GM19035 (cell line): ENCODE data around the gene ITGA3.
A peak's percentile ranks its signal among the peaks of the same experiment; 100 is the strongest.

Experiments
- ATAC-seq: cut with Tn5 transposase; IDR thresholded peaks from one replicate; pipeline ENCODE4 v1.9.1; 2021; ENCODE audit not compliant: unreplicated experiment

The ITGA3 gene

DNA sequence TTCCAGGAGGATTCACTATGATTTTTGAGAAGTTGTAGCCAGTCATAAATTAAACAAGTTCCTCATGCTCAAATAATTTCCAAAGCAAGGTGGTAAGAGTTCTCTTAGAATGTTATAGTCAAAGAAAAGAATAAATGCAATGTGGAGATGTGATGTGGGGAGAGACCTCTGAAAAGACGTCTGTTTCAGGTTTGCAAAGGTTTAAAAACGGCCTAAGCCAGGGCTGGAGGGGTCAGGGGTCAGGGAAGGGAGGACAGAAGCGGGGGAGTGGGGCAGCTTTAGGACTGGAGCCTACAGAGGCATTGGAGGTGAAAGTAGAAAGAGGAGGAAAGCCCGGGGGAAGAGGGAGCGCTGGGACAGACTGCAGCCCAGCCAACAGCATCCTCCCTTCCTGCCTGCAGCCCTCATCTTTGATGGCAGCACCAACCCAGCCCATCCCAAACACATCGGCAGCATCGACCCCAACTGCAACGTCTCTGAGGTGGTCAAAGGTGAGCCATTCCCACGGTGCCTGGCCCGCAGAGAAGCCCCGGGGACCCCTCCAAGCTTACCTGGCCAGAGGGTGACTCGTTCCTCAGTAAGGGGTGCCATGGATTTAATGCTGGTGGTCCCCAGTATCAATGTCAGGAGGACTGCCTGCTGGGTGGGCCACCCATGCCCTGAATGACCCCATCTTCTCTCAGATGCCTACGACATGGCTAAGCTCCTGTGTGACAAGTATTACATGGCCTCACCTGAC, 50.7 kb downstream of the ITGA3 start:
- no peak for ATAC-seq

DNA sequence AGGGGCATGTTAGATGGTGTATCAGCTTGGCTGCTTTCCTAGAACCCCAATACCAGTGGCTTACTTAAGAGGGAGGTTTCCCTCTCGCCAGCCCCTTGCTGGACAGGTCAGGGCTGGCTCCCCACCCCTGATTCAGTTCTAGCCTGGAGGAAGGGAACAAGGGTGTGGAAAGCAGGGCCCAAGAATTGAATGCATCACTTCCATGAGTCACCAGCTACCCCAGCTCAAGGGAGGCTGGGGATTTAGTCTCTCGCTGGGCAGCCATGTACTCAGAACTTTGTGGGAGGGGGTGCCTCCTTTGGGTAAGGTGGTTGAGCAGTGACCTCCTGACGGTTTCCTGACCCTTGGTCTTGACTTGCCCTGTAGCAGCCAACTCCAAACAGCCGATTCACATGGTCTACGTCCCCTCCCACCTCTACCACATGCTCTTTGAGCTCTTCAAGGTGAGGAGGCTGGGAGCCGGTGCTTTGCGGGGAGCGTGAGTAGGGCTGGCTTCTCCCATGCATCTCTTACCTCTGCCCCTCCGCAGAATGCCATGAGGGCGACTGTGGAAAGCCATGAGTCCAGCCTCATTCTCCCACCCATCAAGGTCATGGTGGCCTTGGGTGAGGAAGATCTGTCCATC, 52.0 kb downstream of the ITGA3 start:
- ATAC-seq = no peak

GRCh38 chr17:50108556-50108955, 52.6 kb downstream of the ITGA3 start:
- ATAC-seq = no peak

DNA sequence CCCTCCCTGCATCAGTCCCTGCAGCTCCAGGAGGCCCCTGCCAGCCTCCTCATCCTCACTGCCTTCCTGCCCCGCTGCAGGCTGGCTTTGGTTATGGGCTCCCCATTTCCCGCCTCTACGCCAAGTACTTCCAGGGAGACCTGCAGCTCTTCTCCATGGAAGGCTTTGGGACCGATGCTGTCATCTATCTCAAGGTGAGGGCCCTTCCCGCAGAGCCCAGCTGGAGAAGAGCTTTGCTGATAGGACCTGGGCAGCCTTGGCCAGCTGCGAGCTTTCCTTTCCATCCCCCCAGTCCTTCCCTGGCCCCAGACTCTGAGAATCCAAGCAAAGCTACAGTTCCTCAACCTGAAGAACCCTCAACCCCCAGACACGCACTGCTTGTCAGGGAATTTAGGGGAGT, 53.3 kb downstream of the ITGA3 start:
- no peak for ATAC-seq

- no peak for ATAC-seq
These were observed 53.9 kb downstream of the ITGA3 start for GRCh38 chr17:50109785-50110184.

GRCh38 chr17:50110591-50111349, 54.9 kb downstream of the ITGA3 start:
- ATAC-seq = no peak

DNA sequence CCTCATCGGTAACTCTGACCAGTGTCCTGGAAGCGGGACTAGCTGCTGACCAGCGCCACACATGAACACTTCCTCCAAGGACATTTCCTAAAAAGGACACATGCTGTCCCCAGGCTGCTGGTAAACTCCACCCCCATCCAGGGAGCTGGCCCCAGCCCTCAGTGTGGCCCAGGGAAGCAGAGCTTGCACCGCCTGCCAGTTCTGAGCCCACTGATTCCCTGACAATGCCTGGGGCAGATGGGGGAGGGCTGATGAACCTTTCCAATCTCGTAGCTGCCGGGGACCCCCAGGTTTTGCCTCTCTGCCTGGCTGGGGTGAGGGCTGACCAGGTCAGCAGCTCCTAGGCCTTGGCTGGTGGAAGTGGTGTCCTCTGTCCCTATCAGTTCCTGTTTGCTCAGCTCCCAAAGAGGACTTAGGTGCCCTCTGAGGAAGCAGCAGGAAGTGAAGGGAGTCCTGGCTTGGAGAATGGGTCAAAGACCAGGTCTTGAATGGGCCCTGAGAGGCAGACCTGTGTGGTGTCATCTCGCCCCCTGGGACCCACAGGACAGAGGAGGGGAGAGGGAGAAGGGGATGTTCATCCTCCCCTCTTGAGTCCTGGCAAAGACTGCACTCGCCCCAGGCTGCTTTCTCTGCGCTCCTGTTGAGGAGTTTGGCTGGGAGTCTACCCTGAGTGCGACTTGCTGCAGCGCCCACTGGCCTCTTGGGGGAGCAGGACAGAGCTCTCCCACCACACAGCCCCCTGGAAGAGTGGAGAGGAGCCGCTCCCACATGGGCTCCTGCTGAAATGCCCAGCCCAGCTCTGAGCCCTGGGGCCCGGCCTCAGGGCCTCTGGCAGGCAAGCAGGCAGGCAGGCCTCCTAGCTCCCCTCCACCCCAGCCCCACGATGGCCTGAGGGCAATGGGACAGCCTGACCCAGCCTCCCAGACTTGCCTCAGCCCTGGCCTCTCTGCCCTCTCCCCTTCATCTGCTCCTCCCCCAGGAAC, 56.1 kb downstream of the ITGA3 start:
- no peak for ATAC-seq

DNA sequence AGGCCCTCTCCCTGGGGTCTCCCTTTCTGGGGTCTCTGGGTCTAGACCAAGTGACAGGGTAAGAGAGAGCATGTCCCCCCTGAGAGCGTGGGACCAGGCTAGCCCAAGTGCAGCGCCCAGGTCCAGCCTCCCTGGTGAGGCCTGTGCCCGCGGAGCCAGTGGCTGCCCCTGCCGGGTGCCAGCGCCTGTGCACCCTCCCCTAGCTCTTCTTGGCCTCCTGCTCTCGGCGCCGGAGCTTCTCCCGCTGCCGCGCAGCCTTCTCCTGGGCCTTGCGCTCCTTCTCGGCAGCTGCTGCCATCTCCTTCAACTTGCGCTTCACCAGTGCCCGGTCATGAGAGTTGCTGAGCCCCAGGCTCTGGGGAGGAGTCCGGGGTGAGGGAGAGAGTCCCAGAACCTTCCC, 56.8 kb downstream of the ITGA3 start:
- ATAC-seq = no peak

- ATAC-seq = no peak
These were observed 57.9 kb downstream of the ITGA3 start for GRCh38 chr17:50113624-50114320.

DNA sequence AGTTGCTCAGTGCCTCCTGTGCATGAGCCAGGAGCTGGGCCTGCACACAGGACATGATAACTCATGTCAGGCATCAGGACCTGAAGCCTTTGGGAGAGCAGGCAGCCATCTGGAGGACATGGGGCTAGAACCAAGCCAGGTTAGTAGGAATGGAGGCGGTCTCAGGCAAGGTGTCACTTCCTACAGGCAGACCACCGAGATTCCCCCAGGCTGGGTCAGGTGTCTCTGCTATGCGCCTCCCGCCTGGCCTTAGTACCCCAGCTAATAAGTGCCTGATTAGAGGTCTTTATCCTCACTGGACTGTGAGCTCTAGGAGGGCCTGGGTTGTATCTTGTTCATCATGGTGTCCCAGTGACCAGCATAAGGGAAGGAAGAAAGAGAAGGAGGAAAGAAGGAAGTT, 58.5 kb downstream of the ITGA3 start:
- ATAC-seq = no peak

DNA sequence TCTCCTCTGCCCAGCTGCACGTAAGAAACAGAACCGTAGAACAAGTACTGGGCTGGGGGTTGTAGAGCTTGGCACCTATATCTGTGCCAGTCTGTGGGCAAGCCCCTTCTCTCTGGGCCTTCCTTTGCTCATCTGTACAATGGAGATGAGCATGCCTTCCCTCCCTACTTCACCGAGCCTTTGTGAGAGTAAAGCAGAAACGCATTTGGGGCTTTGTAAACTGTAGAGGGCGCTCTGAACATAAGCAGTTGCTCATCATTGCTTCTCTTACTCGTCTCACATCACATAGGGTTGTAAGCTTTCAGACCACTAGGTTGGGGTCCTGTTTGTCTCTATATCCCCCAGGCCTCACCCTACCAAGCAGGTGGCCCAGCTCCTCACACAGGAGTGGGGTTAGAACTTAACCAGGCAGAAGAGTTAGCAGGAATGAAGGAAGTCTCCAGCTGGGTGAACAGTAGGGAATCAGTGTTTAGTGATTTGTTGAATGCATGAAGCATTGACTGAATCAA, 59.0 kb downstream of the ITGA3 start:
- no peak for ATAC-seq

DNA sequence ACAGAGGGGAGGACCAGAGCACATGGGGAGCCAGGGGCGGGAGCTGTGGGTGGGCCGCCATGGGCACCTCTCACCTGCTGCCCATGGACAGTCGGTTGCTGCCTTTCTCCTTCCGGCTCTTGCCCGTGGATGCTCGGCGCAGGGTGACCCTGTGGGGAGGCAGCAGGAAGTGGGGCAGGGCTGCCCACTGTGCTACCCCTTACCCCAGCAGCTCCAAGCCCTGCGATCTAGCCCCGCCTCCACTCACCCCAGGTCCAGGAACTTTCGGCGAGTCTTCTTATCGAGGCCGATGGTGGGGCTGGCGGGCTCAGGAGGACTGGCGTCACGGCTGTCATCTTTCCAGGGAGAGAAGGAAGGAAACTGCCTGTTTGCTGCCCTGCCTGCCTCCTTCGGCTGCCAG, 59.8 kb downstream of the ITGA3 start:
- ATAC-seq = no peak

- ATAC-seq = peak; percentile 60
These were observed 61.5 kb downstream of the ITGA3 start for GRCh38 chr17:50117202-50118051.

DNA sequence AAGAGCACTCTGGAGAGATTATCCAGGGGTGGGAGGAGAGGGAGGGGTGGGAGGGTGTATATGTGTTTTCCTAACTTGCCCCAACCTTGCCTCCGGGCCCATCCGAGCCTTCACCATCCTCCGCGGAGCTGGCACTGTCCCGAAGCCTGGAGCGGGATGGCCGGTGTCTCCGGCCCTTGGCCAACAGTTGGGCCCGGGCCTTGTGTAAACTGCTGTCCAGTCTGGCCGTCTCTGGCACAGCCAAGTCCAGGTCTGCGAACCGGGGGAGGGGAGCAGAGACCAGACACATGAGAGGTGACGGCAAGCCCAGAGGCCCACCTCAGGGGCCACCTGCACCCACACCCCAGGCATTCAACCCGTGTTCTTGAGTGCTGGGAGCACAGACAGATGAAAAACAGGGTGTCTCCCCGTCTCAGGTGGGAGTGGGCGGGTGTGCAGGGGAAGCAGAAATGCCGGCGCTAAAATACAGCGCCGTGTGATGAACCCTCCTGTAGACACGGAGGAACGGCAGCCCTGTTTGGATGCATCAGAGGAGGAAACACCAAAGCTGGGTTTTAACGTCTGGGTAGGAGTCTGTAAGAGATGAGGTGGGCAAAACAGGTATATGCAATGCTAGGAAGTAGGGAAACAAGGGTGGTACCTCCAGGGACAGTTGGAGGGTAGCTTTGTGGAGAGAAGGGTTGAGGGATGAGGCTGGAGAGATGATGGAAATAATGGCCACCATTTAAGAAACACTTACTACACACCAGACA, 62.3 kb downstream of the ITGA3 start:
- ATAC-seq = no peak

- ATAC-seq = no peak
These were observed 62.9 kb downstream of the ITGA3 start for GRCh38 chr17:50118828-50119218.

DNA sequence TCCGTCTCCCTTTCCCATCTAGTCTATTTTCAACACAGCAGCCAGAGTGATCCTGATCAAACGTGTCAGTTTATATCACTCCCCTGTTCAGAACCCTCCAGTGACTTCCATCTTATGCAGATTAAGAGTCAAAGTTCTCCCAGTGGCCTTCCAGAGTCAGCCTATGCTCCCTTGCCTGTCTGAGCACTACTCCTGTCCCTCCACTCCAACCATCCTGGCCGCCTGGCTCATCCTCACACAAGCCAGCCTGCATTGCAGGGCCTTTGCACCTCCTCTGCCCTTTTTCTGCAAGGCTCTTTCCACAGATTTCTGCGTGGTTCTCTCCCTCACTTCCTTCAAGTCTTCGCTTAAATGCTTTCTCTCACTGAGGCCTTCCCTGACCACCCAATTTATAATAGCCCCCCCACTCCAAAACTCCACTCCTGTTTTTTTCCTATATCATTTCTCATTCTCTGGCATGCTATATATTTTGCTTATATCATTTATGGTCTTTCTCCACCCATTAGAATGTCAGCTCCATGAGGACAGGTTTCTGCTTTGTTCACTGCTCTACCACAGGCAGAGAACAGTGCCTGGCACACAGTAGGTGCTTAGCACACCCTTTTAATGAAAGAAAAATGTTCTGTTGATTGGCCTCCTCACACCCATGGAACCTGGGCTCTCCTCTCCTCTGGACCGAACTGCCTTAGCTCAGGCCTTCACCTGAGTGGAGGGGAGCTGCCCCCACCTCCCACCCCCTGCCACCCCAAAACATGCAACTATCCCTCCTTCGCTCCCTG, 64.8 kb downstream of the ITGA3 start:
- ATAC-seq = no peak

- ATAC-seq = no peak
These were observed 67.0 kb downstream of the ITGA3 start for GRCh38 chr17:50122945-50123344.
